ENCODE measurements around the gene CD209.

- TF ChIP-seq, protein P1, sequence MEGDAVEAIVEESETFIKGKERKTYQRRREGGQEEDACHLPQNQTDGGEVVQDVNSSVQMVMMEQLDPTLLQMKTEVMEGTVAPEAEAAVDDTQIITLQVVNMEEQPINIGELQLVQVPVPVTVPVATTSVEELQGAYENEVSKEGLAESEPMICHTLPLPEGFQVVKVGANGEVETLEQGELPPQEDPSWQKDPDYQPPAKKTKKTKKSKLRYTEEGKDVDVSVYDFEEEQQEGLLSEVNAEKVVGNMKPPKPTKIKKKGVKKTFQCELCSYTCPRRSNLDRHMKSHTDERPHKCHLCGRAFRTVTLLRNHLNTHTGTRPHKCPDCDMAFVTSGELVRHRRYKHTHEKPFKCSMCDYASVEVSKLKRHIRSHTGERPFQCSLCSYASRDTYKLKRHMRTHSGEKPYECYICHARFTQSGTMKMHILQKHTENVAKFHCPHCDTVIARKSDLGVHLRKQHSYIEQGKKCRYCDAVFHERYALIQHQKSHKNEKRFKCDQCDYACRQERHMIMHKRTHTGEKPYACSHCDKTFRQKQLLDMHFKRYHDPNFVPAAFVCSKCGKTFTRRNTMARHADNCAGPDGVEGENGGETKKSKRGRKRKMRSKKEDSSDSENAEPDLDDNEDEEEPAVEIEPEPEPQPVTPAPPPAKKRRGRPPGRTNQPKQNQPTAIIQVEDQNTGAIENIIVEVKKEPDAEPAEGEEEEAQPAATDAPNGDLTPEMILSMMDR (IDR thresholded peaks at IDR 0.05): no peak
- no peak for TF ChIP-seq POLR2A (IDR thresholded peaks at IDR 0.05)
Measured at GRCh38 chr19:7704280-7705060, 42.9 kb downstream of the CD209 start.
